WERI-Rb-1 (cell line): ENCODE data around the gene CADM1.
"Not testable (repeated sequence)": the region's sequence is repeated elsewhere in the genome, so short reads cannot be mapped to it uniquely, and the experiment has no call there.

Source experiments
- DNase-seq: peaks from one replicate; pipeline ENCODE4 v3.0.0-alpha.2; 2020
- H3K27ac ChIP-seq: fragments of 250-450 bp; sonication (Bioruptor Pico); 2 replicates; pipeline ENCODE4 v1.5.1; 2020; ENCODE audit warnings: mild to moderate bottlenecking, moderate library complexity
- H3K27me3 ChIP-seq: fragments of 250-450 bp; sonication (Bioruptor Pico); 2 replicates; pipeline ENCODE4 v1.5.1; 2021; ENCODE audit warnings: mild to moderate bottlenecking, low read depth, moderate library complexity; ENCODE audit not compliant: insufficient read depth, severe bottlenecking
- H3K36me3 ChIP-seq: fragments of 250-450 bp; sonication (Bioruptor Pico); 2 replicates; pipeline ENCODE4 v1.5.1; 2020; ENCODE audit warnings: mild to moderate bottlenecking, moderate library complexity
- H3K4me3 ChIP-seq: 2 replicates; pipeline ENCODE4 v1.5.1; 2011; ENCODE audit warnings: low read depth, mild to moderate bottlenecking, control low read depth, low read length
- H3K9me3 ChIP-seq: fragments of 250-450 bp; sonication (Bioruptor Pico); 2 replicates; pipeline ENCODE4 v1.5.1; 2021; ENCODE audit warnings: mild to moderate bottlenecking, moderate library complexity; ENCODE audit not compliant: severe bottlenecking
- TF ChIP-seq, protein P1 (sequence below): IDR thresholded peaks from 2 replicates; pipeline ENCODE4 v1.5.1; 2011; ENCODE audit warnings: low read depth, mild to moderate bottlenecking, control low read depth, inconsistent platforms, low read length

Gene CADM1

GRCh38 chr11:115481528-115481927 is 22.7 kb downstream of the CADM1 start:
- Histone ChIP-seq H3K27me3 (no peaks in the 10 kb centered on the region), H3K36me3 (no peaks in the 10 kb centered on the region), H3K4me3 (no peak overlapping the region), H3K27ac (no peak overlapping the region), H3K9me3 (no peaks in the 10 kb centered on the region)
- TF ChIP-seq, protein P1, sequence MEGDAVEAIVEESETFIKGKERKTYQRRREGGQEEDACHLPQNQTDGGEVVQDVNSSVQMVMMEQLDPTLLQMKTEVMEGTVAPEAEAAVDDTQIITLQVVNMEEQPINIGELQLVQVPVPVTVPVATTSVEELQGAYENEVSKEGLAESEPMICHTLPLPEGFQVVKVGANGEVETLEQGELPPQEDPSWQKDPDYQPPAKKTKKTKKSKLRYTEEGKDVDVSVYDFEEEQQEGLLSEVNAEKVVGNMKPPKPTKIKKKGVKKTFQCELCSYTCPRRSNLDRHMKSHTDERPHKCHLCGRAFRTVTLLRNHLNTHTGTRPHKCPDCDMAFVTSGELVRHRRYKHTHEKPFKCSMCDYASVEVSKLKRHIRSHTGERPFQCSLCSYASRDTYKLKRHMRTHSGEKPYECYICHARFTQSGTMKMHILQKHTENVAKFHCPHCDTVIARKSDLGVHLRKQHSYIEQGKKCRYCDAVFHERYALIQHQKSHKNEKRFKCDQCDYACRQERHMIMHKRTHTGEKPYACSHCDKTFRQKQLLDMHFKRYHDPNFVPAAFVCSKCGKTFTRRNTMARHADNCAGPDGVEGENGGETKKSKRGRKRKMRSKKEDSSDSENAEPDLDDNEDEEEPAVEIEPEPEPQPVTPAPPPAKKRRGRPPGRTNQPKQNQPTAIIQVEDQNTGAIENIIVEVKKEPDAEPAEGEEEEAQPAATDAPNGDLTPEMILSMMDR: no peak
- no peak for DNase-seq

DNA sequence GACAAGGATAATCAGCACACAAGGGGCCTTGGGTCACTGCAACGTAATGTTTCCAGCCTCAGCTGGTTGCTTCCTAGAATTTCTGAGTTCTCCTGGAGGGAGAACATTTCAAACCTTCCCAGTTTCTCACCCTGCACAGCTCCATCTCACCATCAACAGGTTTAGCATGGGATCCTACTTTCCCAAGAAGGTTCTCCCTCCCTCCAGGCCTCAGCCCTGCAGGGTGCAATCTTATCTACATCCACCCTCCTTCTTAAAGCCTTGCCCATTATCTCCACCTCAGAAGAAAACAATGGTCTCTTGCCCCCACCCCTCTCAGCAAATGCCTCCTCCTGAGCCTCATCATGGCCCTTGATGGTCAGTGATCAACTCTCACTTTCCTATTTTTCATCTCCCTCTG is 23.6 kb downstream of the CADM1 start:
- Histone ChIP-seq H3K4me3 (no peak overlapping the region), H3K27ac (no peak overlapping the region), H3K9me3 (no peaks in the 10 kb centered on the region), H3K36me3 (no peaks in the 10 kb centered on the region), H3K27me3 (no peaks in the 10 kb centered on the region)
- TF ChIP-seq, protein P1: no peak
- DNase-seq: no peak

DNA sequence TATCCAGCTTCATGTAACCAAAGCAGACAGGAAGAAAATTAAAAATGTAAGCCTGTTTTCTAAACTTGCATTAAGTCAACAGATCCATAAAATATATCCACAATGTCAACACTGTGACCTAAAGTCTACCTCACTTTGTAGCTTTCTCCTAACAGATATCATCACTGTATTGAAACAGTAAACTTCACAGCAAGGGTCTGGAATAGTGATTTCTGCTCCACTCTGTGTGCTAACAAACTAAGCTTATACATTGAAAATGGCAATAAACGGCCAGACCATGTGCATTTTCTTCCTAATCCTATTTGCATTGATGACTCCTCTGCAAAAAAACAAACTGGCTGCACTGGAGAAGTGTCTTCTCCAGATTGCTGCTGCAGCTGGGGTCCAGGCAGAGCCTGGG is 26.8 kb downstream of the CADM1 start:
- TF ChIP-seq, protein P1: no peak

DNA sequence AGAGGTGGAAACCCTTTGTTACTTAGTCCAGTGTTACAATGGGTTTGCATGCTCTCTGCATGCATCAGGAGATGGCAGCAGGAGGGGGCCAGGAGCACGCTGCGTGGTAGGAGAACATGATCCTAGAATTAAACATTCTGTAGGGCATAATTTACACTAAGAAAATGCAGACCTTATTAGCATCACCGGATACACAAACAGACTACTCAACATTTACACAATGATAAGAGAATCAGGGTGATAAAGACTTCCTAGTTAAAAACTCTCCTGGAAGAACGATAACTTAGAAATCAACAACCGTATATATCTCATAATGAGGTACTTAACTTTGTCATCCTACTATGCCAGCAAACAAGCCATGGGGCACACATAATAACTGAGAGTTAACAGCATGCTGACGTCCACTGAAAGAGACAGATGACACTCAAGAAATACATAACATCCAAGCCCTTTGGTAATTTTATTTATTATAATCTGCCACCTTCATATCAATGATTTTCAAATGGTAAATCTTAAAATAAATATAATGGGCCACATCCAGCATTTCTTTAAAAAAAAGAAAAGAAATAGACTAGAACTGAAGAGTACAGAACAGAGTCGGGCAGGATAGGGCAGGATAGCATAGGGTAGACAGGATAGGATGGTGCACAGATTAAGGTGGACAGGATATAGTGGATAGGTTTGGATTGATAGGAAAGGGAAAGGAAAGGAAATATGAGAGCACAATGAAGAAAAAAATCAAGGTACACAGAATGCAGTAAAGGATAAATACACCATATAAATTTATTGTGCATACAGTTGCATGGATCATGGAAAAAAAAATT is 27.5 kb downstream of the CADM1 start:
- Histone ChIP-seq H3K27ac (no peak overlapping the region), H3K4me3 (no peak overlapping the region), H3K9me3 (no peaks in the 10 kb centered on the region), H3K36me3 (no peaks in the 10 kb centered on the region), H3K27me3 (no peaks in the 10 kb centered on the region)
- no peak for DNase-seq
- TF ChIP-seq, protein P1: no peak

More for the DNA sequence above, 26.8 kb downstream of the CADM1 start:
- no peak overlapping the region for H3K4me3 ChIP-seq
- H3K27ac ChIP-seq: no peak overlapping the region
- no peaks in the 10 kb centered on the region for H3K9me3 ChIP-seq
- H3K36me3 ChIP-seq: no peaks in the 10 kb centered on the region
- no peaks in the 10 kb centered on the region for H3K27me3 ChIP-seq
- DNase-seq: no peak

GRCh38 chr11:115475564-115475963 is 28.7 kb downstream of the CADM1 start:
- TF ChIP-seq, protein P1: no peak
- DNase-seq: no peak
- H3K4me3 ChIP-seq: no peak overlapping the region
- no peaks in the 10 kb centered on the region for H3K27me3 ChIP-seq
- H3K27ac ChIP-seq: no peak overlapping the region
- no peaks in the 10 kb centered on the region for H3K36me3 ChIP-seq
- no peaks in the 10 kb centered on the region for H3K9me3 ChIP-seq

DNA sequence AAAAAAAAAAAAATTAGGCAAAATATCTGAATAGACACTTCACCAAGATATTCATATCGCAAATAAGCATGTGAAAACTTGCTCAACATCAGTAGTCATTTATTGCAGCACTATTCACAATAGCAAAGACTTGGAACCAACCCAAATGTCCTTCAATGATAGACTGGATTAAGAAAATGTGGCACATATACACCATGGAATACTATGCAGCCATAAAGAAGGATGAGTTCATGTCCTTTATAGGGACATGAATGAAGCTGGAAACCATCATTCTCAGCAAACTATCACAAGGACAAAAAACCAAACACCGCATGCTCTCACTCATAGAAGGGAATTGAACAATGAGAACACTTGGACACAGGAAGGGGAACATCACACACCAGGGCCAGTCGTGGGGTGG is 29.9 kb downstream of the CADM1 start:
- DNase-seq, H3K9me3 ChIP-seq, H3K27ac ChIP-seq, H3K27me3 ChIP-seq, H3K36me3 ChIP-seq, H3K4me3 ChIP-seq: not testable (repeated sequence)
